ENCODE measurements around the gene RNF151.

Gene RNF151

DNA sequence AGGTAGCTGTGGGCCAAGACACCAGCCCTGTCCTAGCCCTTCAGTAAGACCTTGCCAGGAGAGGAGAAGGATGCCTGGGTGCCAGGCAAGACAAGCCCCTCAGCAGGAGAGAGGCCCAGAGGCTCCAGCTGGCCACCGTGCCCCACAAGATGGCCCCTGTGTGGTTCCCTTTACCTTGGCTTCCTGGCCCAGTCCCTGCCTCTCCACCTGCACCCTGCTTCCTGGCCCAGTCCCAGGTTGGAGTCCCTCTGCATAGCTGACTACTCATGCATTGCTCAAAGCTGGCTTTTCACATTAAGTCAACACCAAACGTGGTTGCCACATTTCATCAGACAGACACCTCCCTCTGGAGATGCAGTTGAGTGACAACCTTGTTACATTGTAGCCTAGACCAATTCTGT, 27.1 kb downstream of the RNF151 start:
- DNase-seq, result no peak

GRCh38 chr16:1997494-1998359, 31.1 kb downstream of the RNF151 start:
- no peak for DNase-seq

DNA sequence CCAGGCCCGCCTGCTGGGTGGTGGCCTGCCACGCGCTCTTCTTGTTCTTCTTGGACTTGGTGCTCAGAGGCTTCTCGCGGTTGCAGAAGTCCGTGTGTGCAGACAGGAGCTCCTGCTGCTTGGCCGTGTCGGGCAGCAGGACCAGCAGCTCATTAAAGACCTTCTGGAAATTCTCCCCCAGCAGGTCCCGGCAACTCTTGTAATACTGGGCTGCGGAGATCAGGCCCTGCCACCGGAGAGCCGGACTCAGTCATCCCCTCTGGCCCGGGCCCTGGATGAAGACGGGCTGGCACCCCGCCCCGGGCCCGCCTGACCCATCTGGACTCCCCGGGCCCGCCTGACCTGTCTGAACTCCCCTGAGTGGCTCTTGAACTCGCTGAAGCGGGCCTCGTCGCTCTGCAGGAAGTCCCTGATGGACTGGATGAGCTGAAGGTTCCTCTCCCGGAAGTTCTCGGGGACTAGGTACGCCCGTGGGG, 31.7 kb downstream of the RNF151 start:
- DNase-seq, result no peak

DNA sequence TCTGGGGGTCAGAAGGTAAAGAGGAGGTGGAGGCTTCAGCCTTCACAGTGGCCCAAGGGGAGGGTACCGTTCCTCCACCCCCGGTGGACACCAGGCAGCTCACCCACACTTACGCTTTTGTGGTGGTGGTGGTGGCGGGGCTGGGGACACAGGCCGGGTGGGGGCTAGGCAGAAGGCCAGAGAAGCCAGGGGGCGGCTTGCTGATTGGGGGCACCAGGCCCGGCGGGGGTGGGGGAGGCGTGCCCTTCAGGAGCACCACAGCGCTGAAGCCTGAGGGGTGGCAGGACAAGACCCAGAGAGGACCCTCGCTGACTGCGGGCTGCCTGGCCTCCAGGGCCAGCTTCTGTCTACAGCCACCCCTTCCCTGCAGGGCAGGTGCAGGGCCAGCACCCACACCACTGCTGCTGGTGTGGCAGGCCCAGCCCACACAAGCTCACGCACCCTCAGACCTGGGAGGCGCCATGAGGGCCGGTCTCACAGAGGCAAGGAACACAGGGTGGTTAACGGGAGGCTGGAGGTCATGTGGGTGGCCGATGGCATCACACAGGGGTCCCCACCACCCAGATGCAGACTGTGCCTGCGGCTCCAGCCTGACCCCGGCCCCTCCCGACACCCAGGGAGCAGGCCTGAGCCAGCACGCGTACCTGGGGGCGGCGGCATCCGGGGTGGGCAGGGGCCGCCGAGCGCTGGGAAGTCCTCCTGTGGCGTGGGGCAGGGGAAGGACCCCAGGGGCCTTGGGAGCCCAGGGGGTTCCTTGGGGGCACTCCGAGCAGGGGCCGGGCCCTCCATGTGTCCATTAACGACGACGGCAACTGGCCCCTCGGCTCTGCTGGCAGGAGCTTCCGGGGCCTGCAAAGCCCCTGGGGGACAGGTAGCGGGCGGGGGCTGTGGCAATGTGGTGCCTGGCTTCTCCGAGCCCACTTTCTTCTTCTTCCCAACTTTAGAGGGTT, 32.5 kb downstream of the RNF151 start:
- DNase-seq, result no peak

GRCh38 chr16:1999866-2000514, 33.3 kb downstream of the RNF151 start:
- DNase-seq, result no peak

DNA sequence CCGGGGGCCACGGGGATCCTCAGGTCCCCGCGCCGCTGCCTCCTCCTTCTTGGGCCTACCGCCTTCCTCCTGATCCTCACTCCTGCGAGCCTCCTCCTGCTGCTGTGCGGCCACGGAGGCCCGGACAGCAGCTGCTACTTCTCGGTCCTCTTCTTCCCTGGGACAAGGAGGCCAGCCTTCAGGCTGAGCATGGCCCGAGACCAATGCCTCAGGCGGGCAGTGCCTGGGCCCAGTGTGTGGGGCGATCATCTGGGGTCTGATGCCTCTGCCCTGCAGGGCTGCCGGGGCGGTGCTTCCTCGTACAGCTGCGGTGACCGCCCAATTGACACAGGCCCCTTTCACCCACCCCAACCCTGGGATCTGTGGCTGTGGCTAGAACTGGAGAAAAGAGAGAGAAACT, 34.4 kb downstream of the RNF151 start:
- DNase-seq, result no peak

DNA sequence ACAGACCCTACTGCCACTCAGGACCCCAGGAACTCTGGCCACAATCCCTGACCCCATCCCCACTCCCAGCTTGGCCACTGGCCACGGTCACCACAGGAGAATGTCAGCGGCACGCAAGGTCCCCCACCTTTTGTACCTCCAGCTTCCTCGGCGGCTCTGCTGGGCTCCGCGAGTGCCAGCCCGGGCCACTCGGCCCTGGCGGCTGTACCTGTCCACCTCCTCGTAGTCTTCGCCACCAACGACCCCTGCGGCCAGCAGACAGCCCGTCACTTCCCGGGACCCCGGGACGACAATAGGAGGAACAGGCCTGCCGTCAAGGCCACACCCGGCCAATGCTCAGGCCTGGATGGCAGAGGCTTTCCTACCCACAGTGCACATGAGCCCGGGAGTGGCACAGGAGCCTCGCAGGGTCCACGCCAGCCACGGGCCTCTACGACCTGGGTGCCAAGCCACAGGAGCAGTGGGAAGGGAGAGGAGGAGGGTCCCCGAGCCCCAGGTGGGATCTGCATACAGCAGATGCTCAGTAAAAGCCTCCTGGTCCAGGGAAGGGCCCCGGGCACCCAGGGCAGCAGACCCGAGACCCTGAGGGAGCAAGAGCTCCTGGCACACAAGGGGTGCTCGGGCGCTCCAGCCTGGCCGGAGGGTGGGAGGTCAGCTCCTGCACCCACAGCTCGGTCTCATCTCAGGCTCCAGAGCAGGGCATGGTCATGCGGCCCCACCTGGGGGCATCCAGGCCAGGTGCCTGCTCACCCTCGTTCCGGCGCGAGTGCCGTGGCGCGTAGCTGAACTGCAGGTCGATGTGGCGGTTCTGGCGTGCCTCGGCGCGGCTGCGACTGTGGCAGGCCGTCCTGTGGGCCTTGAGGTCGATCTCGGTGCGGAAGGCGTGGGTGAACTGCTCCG, 35.0 kb downstream of the RNF151 start:
- DNase-seq, result no peak

DNA sequence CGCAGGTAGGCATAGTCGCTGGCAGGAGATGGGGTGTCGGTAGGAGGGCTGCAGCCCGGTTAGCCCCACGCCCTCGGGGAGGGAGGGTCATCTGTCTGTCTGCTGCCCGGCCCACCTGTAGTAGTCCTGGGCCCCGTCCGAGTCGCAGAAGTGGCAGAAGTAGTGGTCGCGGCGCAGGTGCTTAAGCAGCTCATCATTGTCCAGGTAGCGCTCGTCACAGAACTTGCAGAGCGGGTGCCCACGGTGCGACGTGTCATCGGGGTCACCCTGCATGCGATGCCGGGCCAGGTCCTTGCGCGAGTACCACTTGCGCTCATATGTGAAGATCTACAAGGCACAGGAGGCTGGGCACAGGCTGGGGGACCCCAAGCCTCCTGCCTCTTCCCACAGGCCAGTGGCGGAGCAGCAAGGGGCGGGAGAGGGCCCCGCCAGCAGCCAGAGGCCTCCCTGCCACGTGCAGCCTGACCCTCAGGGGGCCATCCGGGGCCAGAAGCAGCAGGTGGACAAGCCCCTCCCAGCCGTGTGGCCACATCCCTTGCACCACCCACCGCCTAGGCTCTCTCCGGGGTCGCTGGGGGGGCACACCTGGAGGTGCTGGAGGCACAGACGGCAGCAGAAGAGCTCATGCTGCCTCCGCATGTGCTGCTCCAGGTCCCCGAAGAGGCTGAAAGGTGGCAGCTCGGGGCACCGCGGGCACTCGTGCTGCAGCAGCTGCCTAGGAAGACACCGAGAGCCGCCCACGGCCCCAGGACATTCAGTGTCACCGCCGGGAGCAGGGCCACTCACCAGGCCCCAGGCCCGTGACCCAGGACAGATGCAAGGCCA, 36.0 kb downstream of the RNF151 start:
- DNase-seq, result no peak

DNA sequence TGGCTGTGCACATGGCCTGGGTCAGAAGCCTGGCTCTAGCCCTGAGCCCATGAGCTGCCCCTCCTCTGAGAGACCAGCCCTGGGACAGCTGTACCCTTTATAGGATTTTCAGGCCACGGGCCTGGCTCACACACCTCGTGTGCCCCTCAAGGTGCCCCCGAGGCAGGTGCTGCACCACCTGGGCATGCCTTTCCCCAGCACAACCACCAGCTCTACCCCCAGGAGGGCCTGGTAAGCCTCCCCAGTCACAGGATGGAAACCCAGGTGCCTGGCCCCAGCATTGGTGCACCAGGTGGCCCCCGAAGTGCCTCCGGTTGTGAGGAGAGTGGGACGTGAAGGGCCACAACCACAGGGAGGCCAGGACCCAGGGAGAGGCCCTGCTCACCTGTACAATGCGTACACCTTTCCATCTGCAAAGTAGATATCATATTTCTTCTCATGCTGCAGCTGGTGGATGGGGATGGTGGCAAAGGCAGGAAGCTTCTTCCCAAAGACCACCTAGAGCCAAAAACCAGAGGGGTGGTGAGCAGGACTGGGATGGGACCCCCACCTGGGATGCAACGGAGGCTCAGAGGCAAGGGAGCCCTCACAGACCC, 36.7 kb downstream of the RNF151 start:
- no peak for DNase-seq

DNA sequence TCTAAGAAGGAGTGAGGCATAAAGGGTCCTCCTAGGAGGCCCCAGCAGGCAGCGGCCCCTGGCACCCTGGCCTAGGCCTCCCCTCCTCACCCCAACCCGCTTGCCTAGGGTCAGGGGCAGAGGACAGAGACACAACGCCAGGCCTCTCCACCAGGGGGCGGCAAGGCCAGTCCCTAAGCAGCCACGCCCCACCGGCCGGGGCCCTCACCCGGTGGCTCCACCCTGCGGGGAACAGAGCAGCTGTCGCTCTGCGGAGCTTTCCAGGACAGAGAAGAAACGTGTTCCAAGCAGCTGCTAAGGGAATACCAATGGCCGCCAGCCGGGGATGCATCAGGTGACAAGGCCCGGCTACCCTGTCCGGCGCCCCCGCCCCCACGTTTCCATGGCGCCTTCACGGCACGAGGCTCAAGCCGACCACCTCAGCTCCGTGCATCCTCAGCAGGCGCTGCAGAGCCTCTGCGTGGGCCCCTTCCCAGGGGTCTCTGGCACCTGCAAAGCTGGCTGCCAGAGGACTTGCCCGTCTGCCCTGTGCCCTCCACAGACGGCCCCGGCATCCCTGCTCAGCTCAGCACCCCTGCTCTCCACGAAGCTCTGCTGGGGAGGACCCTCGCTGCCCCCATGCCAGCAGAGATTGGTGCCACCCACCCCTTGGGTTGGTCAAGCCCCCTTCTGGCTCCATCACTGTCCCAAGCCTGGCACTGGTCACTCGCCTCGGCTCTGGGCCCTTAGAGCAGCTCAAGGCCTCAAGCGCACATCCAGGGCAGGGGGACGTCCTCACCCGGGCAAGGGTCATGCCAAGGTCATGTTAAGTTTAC, 37.4 kb downstream of the RNF151 start:
- peak; percentile 79 for DNase-seq

DNA sequence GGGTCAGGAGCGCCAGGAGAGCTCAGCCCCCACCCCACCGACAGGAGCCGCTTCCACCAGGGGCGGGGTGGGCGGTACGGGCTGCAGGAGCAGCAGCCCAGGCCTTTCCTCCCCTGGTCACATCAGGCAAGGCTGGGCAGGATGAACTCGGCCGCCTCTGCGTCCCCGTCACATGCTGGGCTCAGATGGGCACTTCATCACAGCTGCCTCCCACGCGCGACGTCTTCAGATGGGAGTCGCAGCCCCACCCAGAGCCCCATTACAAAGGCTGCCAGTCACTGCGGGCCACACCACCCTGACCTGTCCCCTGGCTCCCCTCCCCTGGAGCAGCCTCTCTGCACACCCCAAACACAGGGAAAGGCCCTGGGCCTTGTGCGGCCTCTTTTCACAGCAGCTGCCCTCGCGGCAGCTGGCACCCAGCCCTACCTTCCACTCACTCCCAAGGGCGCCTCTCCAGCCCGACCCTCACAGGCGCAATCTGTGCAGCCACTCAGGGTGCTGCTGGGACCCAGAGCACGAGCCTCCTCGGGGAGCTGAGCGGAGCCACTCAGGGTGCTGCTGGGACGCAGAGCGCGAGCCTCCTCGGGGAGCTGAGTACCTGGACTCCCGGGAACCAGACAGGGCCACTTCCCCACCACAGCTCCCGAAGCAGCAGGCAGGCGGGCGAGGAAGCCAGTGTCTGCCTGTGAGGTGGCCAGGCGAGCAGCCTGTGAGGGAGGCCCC, 38.3 kb downstream of the RNF151 start:
- DNase-seq, result no peak

DNA sequence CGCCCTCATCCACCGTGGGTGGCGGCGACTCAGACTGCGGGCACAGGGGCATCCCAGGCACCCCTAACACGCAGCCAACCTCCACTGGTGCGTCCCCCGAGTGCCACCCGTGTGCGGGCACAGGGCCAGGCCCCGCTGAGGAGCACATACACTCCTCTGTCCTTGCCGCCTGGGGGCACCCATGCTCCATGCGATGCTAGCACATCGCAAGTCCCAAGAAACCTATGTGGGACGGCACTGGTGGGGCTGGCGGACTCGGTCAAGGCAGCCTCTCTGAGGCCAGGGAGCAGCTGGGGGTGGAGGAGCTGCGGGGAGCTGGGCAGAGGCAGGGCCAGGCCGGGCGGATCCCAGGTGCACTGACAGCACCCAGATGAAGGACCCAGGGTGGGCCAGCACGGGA, 39.0 kb downstream of the RNF151 start:
- DNase-seq, result no peak

DNA sequence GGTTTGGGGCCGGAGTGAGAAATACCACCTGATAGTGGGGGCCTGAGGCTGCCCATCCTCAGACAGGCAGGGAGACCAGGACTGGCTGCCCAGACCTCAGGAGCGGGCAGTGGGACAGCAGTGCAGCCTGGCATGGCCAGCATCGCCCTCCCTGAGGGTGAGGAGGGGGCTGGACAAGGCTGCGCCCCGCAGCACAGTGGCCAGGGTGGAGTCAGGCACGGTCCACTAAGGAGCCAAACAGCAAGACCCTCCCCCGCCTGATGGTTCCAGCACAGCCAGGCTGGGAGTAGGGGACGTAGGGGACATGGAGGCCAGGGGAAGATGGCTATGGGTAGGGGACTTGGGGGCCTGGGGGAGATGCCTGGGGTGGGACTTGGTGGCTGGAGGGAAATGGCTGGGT, 39.7 kb downstream of the RNF151 start:
- DNase-seq, result no peak

DNA sequence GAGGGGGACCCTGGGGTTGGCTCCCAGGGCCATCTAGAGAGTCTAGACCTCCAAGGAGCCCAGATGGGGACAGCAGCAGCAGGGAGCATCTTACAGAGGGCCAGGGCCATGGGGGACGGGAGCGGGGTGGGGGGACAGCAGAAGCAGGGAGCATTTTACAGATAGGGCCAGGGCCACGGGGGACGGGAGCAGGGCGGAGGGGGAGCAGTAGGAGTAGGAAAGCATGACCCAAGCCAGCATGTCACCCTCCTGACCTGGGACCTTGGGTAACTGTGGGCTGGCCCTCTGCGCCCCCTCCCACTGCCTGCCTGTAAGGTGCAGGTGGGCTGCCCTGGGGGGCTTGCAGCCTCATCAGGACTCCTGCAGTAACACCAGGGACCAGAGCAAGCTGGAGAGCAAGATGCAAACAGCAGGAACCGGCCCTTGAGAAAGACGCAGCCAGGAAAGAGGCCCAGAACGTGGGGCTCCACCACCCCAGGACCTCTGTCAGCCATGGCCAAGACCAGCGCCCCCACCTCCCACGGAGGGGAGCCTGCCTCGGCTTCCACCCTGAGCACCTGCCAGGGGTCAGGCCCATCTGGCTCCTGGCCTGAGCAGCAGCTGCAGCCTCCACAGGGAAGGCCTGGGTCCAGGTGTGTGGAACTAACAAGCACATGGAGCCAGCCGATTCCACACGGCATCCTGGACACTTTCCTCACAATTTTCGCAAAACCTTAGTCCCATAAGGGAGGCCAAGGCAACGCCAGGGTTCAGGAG, 40.6 kb downstream of the RNF151 start:
- DNase-seq, result no peak

DNA sequence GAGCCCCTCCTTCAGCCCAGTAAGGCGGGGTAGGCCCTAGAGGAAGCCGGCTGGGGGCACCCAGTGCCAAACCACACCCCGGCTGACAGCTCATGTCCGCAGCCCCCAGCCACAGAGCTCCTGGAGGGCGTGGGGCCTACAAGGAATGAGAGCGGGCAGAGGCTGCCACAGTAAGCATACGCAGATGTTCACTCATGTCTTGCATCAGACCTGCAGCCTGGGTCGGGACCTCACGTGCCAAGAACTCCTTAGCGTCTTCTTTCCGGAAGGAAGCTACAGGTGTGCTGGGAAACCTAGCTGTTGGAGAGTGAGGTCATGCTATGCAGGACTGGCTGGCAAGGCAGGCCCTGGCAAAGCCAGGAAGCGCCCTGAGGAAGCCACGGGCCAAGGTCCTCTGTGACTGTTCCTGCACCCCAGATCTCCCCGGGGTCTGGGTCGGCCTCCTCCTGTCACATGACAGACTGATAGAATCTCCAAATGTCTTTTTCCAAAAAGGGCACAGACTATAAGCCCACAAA, 41.4 kb downstream of the RNF151 start:
- peak; percentile 43 for DNase-seq

DNA sequence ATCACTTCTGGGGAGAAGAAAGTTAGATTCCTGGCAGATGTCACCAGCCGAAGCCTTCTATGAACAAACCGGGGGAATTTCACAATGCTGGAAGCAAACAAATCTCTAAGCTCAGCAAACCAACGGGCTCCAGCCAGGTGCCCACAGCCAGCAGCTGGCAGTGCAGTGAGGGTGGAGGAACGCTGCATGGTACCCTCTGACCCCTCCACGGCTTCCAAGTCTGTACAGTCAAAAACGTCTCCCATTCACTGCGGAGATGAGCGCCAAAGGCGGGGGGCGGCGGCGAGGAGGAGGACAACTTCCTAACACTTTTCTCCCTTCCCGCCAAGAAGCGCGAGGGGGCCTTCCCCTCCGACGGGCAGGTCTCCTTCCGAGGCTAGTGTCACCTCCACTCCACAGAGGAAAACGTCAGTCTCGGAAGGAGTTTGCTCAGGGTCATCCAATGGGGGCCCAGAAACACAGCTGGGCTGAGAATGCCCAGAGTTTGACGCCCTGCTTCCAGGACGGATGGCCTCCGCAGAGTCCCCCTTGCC, 42.0 kb downstream of the RNF151 start:
- DNase-seq, result no peak

DNA sequence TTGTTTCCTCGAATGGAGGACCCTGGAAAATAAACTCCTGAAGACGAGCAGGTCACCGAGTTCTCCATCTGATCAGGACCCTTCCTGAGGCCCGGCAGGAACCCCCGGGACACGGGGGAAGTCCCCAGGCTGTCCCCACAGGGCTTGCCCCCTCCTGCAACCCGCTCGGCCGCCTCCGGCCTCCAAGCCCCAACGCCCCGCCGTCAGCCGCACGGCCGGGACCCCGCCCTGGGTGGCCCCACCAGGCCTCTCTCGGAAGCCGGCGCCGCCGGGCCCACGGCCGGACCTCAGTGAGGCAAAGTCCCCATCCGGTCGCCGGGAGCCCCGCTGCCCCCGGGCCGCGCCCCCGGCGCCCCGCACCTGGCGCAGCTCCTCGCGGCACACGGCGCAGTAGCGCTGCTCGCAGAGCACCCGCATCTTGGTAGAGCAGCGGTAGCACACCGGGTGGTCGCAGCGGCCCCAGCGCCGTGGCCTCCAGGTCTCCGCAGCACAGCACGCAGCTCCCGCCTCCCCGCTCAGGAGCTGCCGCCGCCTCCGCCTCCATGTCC, 42.6 kb downstream of the RNF151 start:
- no peak for DNase-seq

Measured in fibroblast of skin of abdomen (primary cell).